HepG2 (cell line): ENCODE data around the gene PHF13. TPM values are rescaled to one million over a fixed set of nuclear protein-coding genes. Genes with fewer than 3 reads are reported as not detected.

Source experiments
- ARNT ChIP-seq: fragments of 450-650 bp; IDR thresholded peaks from 2 replicates; pipeline ENCODE4 v1.6.1; 2017
- CBFB ChIP-seq: sonication (generic); formaldehyde crosslinking; IDR thresholded peaks from 2 replicates; pipeline ENCODE4 v1.4.0; 2020; ENCODE audit warnings: missing genetic modification reagents
- DBP ChIP-seq: sonication (generic); formaldehyde crosslinking; IDR thresholded peaks from 2 replicates; pipeline ENCODE4 v1.4.0; 2020; ENCODE audit warnings: missing genetic modification reagents; ENCODE audit errors: not compliant biosample characterization
- HNRNPK ChIP-seq: fragments of 200-400 bp; formaldehyde crosslinking; IDR thresholded peaks from 2 replicates; pipeline ENCODE4 v1.6.1; 2018; ENCODE audit warnings: low read length, low read depth, moderate library complexity, mild to moderate bottlenecking; ENCODE audit not compliant: poor library complexity, severe bottlenecking
- HOXD1 ChIP-seq: sonication (generic); formaldehyde crosslinking; IDR thresholded peaks from 2 replicates; pipeline ENCODE4 v1.5.0; 2020; ENCODE audit warnings: missing genetic modification reagents
- ISL2 ChIP-seq: sonication (generic); formaldehyde crosslinking; IDR thresholded peaks from 2 replicates; pipeline ENCODE4 v1.5.0; 2020; ENCODE audit warnings: missing genetic modification reagents
- LCORL ChIP-seq, 2 experiments: fragments of 450-650 bp in 1 of 2; sonication (generic) in 1 of 2; formaldehyde crosslinking in 1 of 2; IDR thresholded peaks; 2 replicates each; pipeline versions ENCODE4 v1.5.0 to v1.6.1; 2017 to 2020; ENCODE audit warnings: antibody characterized with exemption in 1 of 2, missing genetic modification reagents in 1 of 2
- MXD4 ChIP-seq: IDR thresholded peaks from 2 replicates; pipeline ENCODE4 v1.6.1; 2016; ENCODE audit warnings: mild to moderate bottlenecking, missing biosample characterization, missing genetic modification reagents
- MYNN ChIP-seq: sonication (generic); formaldehyde crosslinking; IDR thresholded peaks from 2 replicates; pipeline ENCODE4 v1.4.0; 2020; ENCODE audit warnings: mild to moderate bottlenecking, low read depth, missing genetic modification reagents
- NPAS2 ChIP-seq: sonication (generic); formaldehyde crosslinking; IDR thresholded peaks from 2 replicates; pipeline ENCODE4 v1.8.0; 2022; ENCODE audit warnings: mild to moderate bottlenecking, missing genetic modification reagents, borderline replicate concordance
- SALL1 ChIP-seq: sonication (generic); formaldehyde crosslinking; IDR thresholded peaks from 2 replicates; pipeline ENCODE4 v1.8.0; 2022; ENCODE audit warnings: mild to moderate bottlenecking, missing genetic modification reagents
- SPEN ChIP-seq: sonication (generic); formaldehyde crosslinking; IDR thresholded peaks from 2 replicates; pipeline ENCODE4 v1.5.1; 2020; ENCODE audit warnings: low read depth, mild to moderate bottlenecking, missing genetic modification reagents
- STAG1 ChIP-seq: sonication (generic); formaldehyde crosslinking; IDR thresholded peaks from 2 replicates; pipeline ENCODE4 v1.4.0; 2020; ENCODE audit warnings: missing genetic modification reagents
- ZBTB38 ChIP-seq: sonication (generic); formaldehyde crosslinking; IDR thresholded peaks from 2 replicates; pipeline ENCODE4 v1.5.1; 2020; ENCODE audit warnings: mild to moderate bottlenecking, missing genetic modification reagents
- ZFP91 ChIP-seq: sonication (generic); formaldehyde crosslinking; IDR thresholded peaks from 2 replicates; pipeline ENCODE4 v1.9.0; 2022; ENCODE audit warnings: missing genetic modification reagents, mild to moderate bottlenecking, borderline replicate concordance
- ZNF33B ChIP-seq: sonication (generic); formaldehyde crosslinking; IDR thresholded peaks from 2 replicates; pipeline ENCODE4 v1.5.1; 2020; ENCODE audit warnings: mild to moderate bottlenecking, missing genetic modification reagents
- ZNF605 ChIP-seq: sonication (generic); formaldehyde crosslinking; IDR thresholded peaks from 2 replicates; pipeline ENCODE4 v1.8.0; 2022; ENCODE audit warnings: mild to moderate bottlenecking, missing genetic modification reagents
- ZNF75D ChIP-seq: sonication (generic); formaldehyde crosslinking; IDR thresholded peaks from 2 replicates; pipeline ENCODE4 v1.8.1; 2023; ENCODE audit warnings: missing genetic modification reagents, mild to moderate bottlenecking, borderline replicate concordance
- polyA plus RNA-seq, 8 experiments: library from polyadenylated mRNA; depleted of rRNA in 3 of 8; stranded (reverse) in 7 of 8; unstranded in 1 of 8; fragments of >200 nt; fragmentation: Illumina TruSeq in 4 of 8; extraction: Trizol in 4 of 8; gene quantifications; 2 replicates each; pipeline versions ENCODE4 v1.2.1 to v1.2.3, GENCODE V29; 2011 to 2016; ENCODE audit warnings: low read depth in 4 of 8, missing spikeins in 1 of 8, mixed read lengths in 1 of 8; ENCODE audit not compliant: insufficient read depth in 1 of 8
- total RNA-seq, 5 experiments: library from RNA; depleted of rRNA; stranded (reverse); fragments of >200 nt; fragmentation: Illumina TruSeq; extraction: Trizol; gene quantifications; 2 replicates each; pipeline ENCODE4 v1.2.3, GENCODE V29; 2016; ENCODE audit warnings: low read depth in 1 of 5
- TF ChIP-seq, protein P1 (sequence below): sonication (generic); formaldehyde crosslinking; IDR thresholded peaks from 2 replicates; pipeline ENCODE4 v1.5.1; 2020; ENCODE audit warnings: missing genetic modification reagents, mild to moderate bottlenecking, borderline replicate concordance
- TF ChIP-seq, protein P2 (sequence below): sonication (generic); formaldehyde crosslinking; IDR thresholded peaks from 2 replicates; pipeline ENCODE4 v1.5.1; 2020; ENCODE audit warnings: mild to moderate bottlenecking, missing genetic modification reagents, borderline replicate concordance

PHF13 gene
- total and polyA plus RNA-seq, 2 of the 13 experiments (the other 11 are each of a cell fraction or from before 2014, with no cell fraction given), result 4.7 to 7.4 TPM

DNA sequence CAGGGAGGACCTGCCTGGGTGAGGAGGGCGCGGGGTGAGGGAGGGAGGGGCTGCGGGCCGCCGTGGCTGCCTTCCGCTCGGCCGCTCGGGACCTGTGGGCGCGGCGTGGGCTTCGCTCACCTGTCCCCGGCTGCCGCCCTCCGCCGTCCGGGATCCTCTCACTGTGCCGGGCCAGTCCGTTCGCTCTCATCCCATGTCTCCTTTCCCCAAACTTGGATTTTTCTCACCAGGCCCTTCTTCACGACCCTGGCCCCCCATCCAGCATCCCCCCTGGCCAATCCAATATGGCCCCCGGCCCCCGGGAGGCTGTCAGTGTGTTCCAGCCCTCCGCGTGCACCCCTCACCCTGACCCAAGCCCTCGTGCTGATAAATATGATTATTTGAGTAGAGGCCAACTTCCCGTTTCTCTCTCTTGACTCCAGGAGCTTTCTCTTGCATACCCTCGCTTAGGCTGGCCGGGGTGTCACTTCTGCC, 33.4 kb upstream of the PHF13 start (continued):
- TF ChIP-seq DBP (CRISPR knock-in tag), result no peak
- no peak for TF ChIP-seq LCORL (IDR thresholded peaks at IDR 0.05)
- TF ChIP-seq LCORL (CRISPR knock-in tag; IDR thresholded peaks at IDR 0.05), result 0 out of 2 replicates have a peak, but pooled peaks have one; percentile 21
- 0 out of 2 replicates have a peak, but pooled peaks have one; percentile 41 for TF ChIP-seq ZFP91 (CRISPR knock-in tag)
- peak; percentile 7; the same call in 1 of the 2 replicates for TF ChIP-seq ZNF33B (CRISPR knock-in tag)
- 0 out of 2 replicates have a peak, but pooled peaks have one; percentile 4 for TF ChIP-seq CBFB (CRISPR knock-in tag)
- TF ChIP-seq HOXD1, result peak; percentile 9; the same call in 1 of the 2 replicates
- peak; percentile 41 for TF ChIP-seq HNRNPK
- TF ChIP-seq SPEN (CRISPR knock-in tag), result 0 out of 2 replicates have a peak, but pooled peaks have one; percentile 2
- TF ChIP-seq STAG1 (CRISPR knock-in tag), result no peak
- 0 out of 2 replicates have a peak, but pooled peaks have one; percentile 4 for TF ChIP-seq ISL2 (CRISPR knock-in tag)
- no peak for TF ChIP-seq MXD4 (CRISPR knock-in tag)
- TF ChIP-seq SALL1 (CRISPR knock-in tag), result peak; percentile 4; the same call in 1 of the 2 replicates
- TF ChIP-seq NPAS2 (CRISPR knock-in tag), result no peak
- TF ChIP-seq, protein P1, sequence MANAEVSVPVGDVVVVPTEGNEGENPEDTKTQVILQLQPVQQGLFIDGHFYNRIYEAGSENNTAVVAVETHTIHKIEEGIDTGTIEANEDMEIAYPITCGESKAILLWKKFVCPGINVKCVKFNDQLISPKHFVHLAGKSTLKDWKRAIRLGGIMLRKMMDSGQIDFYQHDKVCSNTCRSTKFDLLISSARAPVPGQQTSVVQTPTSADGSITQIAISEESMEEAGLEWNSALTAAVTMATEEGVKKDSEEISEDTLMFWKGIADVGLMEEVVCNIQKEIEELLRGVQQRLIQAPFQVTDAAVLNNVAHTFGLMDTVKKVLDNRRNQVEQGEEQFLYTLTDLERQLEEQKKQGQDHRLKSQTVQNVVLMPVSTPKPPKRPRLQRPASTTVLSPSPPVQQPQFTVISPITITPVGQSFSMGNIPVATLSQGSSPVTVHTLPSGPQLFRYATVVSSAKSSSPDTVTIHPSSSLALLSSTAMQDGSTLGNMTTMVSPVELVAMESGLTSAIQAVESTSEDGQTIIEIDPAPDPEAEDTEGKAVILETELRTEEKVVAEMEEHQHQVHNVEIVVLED (CRISPR knock-in tag), result 0 out of 2 replicates have a peak, but pooled peaks have one; percentile 59
- no peak for TF ChIP-seq ZBTB38
- TF ChIP-seq, protein P2, sequence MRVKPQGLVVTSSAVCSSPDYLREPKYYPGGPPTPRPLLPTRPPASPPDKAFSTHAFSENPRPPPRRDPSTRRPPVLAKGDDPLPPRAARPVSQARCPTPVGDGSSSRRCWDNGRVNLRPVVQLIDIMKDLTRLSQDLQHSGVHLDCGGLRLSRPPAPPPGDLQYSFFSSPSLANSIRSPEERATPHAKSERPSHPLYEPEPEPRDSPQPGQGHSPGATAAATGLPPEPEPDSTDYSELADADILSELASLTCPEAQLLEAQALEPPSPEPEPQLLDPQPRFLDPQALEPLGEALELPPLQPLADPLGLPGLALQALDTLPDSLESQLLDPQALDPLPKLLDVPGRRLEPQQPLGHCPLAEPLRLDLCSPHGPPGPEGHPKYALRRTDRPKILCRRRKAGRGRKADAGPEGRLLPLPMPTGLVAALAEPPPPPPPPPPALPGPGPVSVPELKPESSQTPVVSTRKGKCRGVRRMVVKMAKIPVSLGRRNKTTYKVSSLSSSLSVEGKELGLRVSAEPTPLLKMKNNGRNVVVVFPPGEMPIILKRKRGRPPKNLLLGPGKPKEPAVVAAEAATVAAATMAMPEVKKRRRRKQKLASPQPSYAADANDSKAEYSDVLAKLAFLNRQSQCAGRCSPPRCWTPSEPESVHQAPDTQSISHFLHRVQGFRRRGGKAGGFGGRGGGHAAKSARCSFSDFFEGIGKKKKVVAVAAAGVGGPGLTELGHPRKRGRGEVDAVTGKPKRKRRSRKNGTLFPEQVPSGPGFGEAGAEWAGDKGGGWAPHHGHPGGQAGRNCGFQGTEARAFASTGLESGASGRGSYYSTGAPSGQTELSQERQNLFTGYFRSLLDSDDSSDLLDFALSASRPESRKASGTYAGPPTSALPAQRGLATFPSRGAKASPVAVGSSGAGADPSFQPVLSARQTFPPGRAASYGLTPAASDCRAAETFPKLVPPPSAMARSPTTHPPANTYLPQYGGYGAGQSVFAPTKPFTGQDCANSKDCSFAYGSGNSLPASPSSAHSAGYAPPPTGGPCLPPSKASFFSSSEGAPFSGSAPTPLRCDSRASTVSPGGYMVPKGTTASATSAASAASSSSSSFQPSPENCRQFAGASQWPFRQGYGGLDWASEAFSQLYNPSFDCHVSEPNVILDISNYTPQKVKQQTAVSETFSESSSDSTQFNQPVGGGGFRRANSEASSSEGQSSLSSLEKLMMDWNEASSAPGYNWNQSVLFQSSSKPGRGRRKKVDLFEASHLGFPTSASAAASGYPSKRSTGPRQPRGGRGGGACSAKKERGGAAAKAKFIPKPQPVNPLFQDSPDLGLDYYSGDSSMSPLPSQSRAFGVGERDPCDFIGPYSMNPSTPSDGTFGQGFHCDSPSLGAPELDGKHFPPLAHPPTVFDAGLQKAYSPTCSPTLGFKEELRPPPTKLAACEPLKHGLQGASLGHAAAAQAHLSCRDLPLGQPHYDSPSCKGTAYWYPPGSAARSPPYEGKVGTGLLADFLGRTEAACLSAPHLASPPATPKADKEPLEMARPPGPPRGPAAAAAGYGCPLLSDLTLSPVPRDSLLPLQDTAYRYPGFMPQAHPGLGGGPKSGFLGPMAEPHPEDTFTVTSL (CRISPR knock-in tag), result no peak
- TF ChIP-seq ARNT, result no peak
- TF ChIP-seq ZNF75D (CRISPR knock-in tag), result no peak
- no peak for TF ChIP-seq ZNF605 (CRISPR knock-in tag)
- 0 out of 2 replicates have a peak, but pooled peaks have one; percentile 38 for TF ChIP-seq MYNN (CRISPR knock-in tag)
